Neural crest cell (in vitro differentiated cells): Measurements from ENCODE around the gene CACNG4. TPM values are rescaled to one million over a fixed set of nuclear protein-coding genes. Genes with fewer than 3 reads are reported as not detected.

ENCODE experiments used
- DNase-seq: peaks from one replicate; pipeline ENCODE4 v3.0.0; 2021; ENCODE audit warnings: low read depth, mixed read lengths, low spot score
- H3K27ac Mint-ChIP-seq: one replicate; pipeline ENCODE4 v1.8.0; 2021; ENCODE audit warnings: mild to moderate bottlenecking, mixed read lengths; ENCODE audit not compliant: unreplicated experiment
- H3K27me3 Mint-ChIP-seq: 2 replicates; pipeline ENCODE4 v1.8.0; 2021; ENCODE audit warnings: low read depth, mild to moderate bottlenecking, mixed read lengths
- H3K36me3 Mint-ChIP-seq: 2 replicates; pipeline ENCODE4 v1.8.0; 2021; ENCODE audit warnings: low read depth, mild to moderate bottlenecking, mixed read lengths
- H3K4me1 Mint-ChIP-seq: 2 replicates; pipeline ENCODE4 v1.8.0; 2021; ENCODE audit warnings: mixed read lengths
- H3K4me3 Mint-ChIP-seq: one replicate; pipeline ENCODE4 v1.8.0; 2021; ENCODE audit warnings: mild to moderate bottlenecking, mixed read lengths
- H3K9me3 Mint-ChIP-seq: 2 replicates; pipeline ENCODE4 v1.8.0; 2021; ENCODE audit warnings: mixed read lengths
- total RNA-seq: library from RNA; stranded (reverse); gene quantifications from 2 replicates; pipeline ENCODE4 v1.2.1, GENCODE V29; 2021
- TF ChIP-seq, protein P1 (sequence below): fragments of 200-600 bp; sonication (generic); conservative IDR thresholded peaks from 2 replicates; pipeline ENCODE4 v1.5.0; 2021; ENCODE audit warnings: antibody characterized with exemption, mild to moderate bottlenecking

Gene CACNG4
- total RNA-seq, 1 donor from 2014 or later: 38.4 TPM

DNA sequence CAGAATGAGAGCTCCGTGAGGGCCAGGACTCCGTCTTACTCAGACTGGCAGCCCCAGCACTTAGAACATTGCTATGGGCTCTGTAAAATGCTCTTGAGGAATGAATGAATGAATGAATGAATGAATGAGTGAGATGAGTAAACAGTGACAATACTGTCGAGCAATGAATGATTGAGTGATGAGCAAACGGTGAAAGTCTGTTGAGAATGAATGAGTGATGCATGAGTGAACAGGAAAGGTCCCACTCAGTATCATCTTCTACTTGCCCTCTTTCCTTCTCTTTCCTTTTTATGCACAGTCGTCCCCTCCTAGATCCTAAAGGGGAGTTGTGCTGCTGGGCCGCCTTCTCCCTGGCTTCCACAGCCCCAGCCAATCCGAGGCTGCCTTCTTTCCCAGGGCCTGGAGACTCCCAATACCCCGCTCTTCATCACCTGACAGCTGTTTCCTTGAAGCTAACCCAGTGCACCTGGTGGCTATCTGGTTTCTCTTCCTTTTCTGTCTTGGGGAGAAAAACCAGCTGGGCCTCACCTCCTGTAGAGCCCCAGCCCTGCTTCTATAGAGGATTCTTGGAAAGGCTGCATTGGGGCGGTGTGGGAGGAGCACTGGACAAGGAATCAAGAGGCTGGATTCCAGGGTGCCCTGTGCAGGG, 47.1 kb downstream of the CACNG4 start:
- no peaks in the 10 kb centered on the region for H3K27me3 Mint-ChIP-seq
- no peaks in the 10 kb centered on the region for H3K9me3 Mint-ChIP-seq
- no peak for DNase-seq
- H3K36me3 Mint-ChIP-seq: peaks cover 16% of the 10 kb centered on the region
- H3K4me1 Mint-ChIP-seq: peaks cover 11% of the 10 kb centered on the region
- no peak overlapping the region for H3K27ac Mint-ChIP-seq
- TF ChIP-seq, protein P1, sequence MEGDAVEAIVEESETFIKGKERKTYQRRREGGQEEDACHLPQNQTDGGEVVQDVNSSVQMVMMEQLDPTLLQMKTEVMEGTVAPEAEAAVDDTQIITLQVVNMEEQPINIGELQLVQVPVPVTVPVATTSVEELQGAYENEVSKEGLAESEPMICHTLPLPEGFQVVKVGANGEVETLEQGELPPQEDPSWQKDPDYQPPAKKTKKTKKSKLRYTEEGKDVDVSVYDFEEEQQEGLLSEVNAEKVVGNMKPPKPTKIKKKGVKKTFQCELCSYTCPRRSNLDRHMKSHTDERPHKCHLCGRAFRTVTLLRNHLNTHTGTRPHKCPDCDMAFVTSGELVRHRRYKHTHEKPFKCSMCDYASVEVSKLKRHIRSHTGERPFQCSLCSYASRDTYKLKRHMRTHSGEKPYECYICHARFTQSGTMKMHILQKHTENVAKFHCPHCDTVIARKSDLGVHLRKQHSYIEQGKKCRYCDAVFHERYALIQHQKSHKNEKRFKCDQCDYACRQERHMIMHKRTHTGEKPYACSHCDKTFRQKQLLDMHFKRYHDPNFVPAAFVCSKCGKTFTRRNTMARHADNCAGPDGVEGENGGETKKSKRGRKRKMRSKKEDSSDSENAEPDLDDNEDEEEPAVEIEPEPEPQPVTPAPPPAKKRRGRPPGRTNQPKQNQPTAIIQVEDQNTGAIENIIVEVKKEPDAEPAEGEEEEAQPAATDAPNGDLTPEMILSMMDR: no peak
- H3K4me3 Mint-ChIP-seq: no peak overlapping the region

DNA sequence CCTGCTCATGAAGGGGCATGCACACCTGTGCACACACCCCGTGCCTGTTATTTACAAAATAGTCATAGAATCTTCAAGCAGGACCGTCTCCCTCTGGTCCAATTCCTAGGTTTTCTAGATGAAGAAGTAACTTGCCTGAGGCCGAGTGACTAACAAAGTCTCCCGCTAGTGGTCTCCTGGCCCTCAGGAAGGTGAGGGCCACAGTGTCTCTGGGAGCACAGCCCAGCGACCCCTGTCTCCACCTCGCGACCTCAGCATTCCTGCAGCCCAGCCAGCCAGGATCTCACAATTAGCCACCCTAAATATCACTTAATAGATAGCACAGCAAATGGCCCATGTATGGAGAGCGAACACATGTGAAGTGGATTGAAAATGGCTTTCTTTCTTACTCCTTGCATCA, 49.4 kb downstream of the CACNG4 start:
- Mint-ChIP-seq H3K4me3 (no peak overlapping the region), H3K9me3 (no peaks in the 10 kb centered on the region), H3K27me3 (no peaks in the 10 kb centered on the region), H3K4me1 (peaks cover 23% of the 10 kb centered on the region), H3K36me3 (peaks cover 14% of the 10 kb centered on the region), H3K27ac (no peak overlapping the region)
- DNase-seq: no peak
- TF ChIP-seq, protein P1: no peak

DNA sequence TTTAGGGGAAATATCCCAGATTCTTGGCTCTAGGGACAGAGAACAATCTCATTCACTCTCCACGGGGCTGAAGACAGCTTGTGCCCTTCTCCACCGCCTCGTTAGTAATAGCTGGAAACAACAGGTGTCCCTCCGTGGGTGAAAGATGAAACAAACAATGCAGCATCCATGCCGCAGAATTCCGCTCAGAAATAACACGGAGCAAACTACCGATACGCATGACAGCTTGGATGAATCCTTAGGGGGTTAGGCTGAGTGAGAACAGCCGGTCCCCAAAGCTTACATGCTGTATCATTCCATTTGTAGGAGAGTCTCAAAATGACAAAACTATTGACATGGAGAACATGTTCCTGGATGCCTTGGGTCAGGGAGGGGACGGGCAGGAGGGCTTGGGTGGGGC, 50.5 kb downstream of the CACNG4 start:
- H3K36me3 Mint-ChIP-seq: peaks cover 6% of the 10 kb centered on the region
- TF ChIP-seq, protein P1: no peak
- H3K9me3 Mint-ChIP-seq: no peaks in the 10 kb centered on the region
- peaks cover 28% of the 10 kb centered on the region for H3K4me1 Mint-ChIP-seq
- DNase-seq: no peak
- H3K27ac Mint-ChIP-seq: no peak overlapping the region
- no peak overlapping the region for H3K4me3 Mint-ChIP-seq
- H3K27me3 Mint-ChIP-seq: no peaks in the 10 kb centered on the region

DNA sequence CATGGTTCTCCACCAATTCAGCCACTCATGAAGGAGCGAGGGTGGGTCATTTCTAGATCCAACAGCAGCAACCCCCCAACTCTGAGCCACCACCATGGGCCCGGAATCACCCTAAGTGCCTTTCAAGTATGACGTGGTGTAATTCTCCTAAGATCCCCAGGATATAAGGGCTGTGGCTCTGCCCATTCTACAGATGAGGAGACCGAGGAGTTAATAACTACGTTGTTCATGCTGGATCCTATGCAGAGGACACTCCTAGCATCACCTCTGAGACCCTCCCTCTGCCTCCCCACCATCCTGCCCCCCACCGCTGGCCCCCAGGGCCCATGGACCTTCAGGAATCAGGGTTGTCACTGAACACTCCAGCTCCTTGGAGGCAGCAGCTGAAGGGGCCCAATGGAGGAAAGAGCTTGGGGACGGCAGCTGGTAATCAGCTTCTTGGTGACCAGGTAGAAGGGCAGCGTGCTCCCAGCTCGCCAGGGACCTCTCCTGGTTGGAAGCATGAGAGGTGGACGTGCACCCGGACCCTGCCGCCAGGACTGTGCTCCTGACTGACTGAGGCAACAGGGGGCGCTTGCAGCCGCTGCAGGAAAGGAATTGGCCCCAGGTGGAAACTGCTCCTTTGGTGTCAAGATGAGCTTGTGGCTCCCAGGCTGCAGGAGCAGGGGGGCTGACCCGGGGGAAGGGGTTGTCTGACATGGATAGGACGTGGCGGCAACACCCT, 51.7 kb downstream of the CACNG4 start:
- no peak overlapping the region for H3K4me3 Mint-ChIP-seq
- peaks cover 28% of the 10 kb centered on the region for H3K4me1 Mint-ChIP-seq
- no peaks in the 10 kb centered on the region for H3K9me3 Mint-ChIP-seq
- H3K27me3 Mint-ChIP-seq: no peaks in the 10 kb centered on the region
- DNase-seq: no peak
- TF ChIP-seq, protein P1: no peak
- H3K36me3 Mint-ChIP-seq: peaks cover 4% of the 10 kb centered on the region
- H3K27ac Mint-ChIP-seq: no peak overlapping the region

DNA sequence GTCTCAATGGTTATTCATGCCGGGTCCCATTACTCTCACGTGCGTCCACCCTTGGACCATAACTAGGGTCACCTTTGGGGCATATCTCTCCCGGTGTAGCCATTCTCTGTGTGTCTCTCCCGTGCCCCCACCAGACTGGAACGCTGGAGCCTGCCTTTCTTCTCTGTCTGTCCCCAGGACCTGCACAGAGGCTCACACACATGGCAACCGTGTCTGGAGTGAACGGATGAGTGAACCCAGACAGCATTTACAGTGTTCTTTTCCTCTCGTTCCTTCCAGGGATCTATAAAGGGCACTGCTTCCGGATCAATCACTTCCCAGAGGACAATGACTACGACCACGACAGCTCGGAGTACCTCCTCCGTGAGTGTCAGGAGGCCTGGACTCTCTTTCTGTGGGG, 53.4 kb downstream of the CACNG4 start:
- DNase-seq: no peak
- peaks cover 2% of the 10 kb centered on the region for H3K36me3 Mint-ChIP-seq
- TF ChIP-seq, protein P1: no peak
- no peaks in the 10 kb centered on the region for H3K9me3 Mint-ChIP-seq
- H3K4me3 Mint-ChIP-seq: peak overlapping the region; percentile 2
- H3K27ac Mint-ChIP-seq: peak overlapping the region; percentile 71
- H3K4me1 Mint-ChIP-seq: peaks cover 30% of the 10 kb centered on the region
- no peaks in the 10 kb centered on the region for H3K27me3 Mint-ChIP-seq
